RPMI8226 (cell line): ENCODE results near the gene ZNF594.
"Not testable (repeated sequence)": the region's sequence is repeated elsewhere in the genome, so short reads cannot be mapped to it uniquely, and the experiment has no call there.

Experiments
- DNase-seq: peaks from one replicate; pipeline ENCODE4 v3.0.0-alpha.2; 2015

Gene ZNF594

DNA sequence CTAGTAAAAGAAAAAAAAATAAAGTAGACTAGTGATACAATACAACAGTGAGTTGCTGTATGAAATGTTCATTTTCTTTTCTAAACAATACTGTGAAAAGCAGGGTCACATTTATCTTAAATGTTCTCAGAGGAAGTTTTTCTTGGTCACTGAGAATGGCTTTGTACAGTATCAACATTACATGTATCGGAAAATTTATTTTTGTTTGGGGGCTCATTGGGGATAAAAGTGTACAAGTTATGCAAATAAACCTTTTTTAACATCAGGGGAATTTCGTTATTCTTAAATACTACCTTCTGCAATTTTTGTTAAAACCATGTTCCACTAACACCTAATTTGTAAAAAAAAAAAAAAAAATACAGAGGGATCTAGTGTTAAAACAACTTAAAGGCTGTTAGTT is 8.7 kb upstream of the ZNF594 start:
- no peak for DNase-seq

DNA sequence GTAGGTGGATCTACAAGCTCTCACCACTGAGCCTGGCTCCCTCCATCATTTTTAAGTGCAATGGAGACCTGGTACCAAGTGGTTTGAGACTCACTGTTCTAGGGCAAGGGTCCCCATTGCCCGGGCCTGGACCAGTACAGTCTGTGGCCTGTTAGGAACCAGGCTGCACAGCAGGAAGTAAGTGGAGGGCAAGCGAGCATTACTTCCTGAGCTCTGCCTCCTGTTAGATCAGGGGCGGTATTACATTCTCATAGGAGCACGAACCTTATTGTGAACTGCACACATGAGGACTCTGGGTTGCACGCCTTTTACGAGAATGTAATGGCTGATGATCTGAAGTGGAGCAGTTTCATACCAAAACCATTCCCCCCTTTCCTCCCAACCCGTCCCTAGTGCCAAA is 6.8 kb upstream of the ZNF594 start:
- no peak for DNase-seq

DNA sequence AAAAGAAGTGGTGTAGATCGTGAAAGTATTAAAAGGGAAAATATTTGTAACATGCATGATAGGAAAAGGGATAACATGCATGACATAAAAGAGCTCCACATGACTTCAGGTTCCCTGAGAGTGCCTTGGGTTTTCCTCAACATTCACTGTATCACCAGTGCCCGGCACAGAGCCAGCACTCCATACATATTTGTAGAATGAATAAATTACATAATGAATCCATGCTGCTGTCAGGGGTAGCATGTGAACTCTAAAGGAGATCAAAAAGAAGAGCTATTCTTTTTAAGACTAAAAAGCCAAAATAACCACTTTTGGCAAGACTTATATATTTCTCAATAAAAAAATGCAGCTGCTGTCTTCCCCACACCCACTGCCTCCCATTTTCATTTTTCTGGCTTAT is 2.7 kb upstream of the ZNF594 start:
- DNase-seq, result no peak

DNA sequence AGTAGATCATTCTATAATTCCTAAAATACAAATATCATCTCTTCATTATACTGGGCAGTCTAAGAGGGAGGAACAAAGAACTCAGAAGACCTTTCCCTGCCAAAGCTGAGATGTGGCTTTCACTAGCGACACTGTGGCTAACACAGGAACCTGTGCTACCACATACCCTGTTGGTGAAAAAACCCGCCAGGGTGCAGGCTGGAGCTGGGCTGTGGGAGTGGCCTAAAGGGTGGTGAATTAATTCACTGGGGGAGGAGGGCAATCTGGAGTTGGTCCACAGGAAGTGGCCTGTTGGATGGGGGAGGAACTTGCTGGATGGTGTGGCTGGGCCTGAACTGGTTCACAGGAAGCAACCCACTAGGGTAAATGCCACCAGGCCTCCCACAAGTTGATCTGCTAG is 7.4 kb downstream of the ZNF594 start:
- no peak for DNase-seq

DNA sequence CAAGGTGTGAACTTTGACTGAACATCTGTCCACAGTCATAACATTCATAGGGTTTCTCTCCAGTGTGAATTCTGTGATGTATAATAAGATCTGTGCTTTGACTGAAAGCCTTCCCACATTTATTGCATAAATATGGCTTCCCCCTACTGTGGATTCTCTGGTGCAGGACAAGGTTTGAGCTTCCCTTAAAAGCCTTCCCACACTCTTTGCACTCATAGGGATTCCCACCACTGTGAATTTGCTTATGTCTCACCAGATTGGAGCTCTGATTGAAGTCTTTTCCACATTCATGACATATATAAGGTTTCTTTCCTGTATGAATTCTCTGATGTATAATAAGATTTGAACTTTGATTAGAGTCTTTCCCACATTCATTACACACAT is 8.3 kb downstream of the ZNF594 start:
- DNase-seq, result no peak

DNA sequence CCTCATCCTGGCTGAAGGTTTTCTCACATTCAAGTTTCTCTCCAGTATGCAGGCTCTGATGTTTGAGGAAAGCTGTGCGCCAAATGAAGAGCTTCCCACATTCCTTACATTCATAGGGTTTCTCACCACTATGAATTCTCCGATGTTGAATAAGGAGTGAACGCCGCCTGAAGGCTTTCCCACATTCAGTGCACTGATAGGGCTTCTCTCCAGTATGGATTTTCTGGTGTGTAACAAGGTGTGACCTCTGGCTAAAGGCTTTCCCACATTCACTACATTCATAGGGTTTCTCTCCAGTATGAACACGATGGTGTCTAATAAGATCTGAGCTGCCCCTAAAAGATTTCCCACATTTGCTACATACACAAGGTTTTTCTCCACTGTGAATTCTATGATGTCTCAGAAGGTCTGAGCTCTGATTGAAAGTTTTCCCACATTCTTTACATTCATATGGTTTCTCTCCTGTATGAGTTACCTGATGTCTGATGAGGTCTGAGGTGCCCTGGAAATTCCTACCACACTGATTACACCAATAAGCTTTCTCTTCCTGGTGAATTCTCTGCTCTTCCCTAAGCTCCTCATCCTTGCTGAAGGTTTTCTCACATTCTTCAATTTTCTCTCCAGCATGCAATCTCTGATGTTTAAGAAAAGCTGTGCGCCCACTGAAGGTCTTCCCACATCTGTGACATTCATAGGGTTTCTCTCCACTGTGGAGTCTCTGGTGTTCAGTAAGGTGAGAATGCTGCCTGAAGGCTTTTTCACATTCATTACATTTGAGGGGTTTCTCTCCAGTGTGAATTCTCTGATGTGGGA is 8.9 kb downstream of the ZNF594 start:
- DNase-seq, result no peak

DNA sequence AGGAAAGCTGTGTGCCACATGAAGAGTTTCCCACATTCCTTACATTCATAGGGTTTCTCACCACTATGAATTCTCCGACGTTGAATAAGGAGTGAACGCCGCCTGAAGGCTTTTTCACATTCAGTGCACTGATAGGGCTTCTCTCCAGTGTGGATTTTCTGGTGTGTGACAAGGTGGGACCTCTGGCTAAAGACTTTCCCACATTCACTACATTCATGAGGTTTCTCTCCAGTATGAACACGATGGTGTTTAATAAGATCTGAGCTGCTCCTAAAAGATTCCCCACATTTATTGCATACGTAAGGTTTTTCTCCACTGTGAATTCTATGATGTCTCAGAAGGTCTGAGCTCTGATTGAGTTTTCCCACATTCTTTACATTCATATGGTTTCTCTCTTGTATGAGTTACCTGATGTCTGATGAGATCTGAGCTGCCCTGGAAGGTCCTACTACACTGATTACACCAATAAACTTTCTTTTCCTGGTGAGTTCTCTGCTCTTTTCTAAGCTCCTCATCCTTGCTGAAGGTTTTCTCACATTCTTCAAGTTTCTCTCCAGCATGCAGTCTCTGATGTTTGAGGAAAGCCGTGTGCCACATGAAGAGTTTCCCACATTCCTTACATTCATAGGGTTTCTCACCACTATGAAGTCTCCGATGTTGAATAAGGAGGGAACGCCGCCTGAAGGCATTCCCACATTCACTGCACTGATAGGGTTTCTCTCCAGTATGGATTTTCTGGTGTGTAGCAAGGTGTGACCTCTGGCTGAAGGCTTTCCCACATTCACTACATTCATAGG is 10.0 kb downstream of the ZNF594 start:
- DNase-seq, result no peak

DNA sequence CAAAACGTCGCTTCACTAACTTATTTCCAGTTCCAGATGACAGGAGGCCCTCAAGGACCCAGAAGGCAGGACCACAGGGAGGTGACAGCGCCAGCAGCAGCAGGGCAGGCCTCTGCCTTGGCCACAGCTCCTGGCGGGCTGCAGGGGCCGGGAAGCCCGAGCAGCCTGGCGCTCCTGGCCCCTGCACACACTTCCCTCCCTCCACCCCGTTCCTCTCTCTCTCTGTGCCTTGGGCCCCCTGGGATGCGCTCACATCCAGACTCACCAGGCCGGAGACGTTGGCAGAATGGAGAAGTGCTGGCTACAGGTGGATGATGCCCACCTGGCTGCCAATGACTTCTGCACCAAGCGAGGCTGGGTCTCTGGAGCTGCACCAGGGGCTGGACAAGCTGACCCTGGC is 12.7 kb downstream of the ZNF594 start:
- no peak for DNase-seq

DNA sequence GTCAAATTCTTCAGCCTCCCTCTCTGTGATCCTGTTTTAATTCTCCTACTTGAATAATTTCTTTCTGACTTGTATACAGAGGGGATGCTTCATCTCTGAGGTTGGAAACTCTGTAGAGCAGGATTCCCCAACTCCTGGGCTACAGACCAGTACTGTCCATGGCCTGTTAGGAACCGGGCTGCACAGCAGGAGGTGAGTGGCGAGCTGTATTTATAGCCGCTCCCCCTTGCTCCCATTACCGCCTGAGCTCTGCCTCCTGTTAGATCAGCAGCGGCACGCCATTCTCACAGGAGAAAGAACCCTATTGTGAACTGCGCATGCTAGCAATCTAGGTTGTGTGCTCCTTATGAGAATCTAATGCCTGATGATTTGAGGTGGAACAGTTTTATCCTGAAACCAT is 16.6 kb downstream of the ZNF594 start:
- not testable (repeated sequence) for DNase-seq

DNA sequence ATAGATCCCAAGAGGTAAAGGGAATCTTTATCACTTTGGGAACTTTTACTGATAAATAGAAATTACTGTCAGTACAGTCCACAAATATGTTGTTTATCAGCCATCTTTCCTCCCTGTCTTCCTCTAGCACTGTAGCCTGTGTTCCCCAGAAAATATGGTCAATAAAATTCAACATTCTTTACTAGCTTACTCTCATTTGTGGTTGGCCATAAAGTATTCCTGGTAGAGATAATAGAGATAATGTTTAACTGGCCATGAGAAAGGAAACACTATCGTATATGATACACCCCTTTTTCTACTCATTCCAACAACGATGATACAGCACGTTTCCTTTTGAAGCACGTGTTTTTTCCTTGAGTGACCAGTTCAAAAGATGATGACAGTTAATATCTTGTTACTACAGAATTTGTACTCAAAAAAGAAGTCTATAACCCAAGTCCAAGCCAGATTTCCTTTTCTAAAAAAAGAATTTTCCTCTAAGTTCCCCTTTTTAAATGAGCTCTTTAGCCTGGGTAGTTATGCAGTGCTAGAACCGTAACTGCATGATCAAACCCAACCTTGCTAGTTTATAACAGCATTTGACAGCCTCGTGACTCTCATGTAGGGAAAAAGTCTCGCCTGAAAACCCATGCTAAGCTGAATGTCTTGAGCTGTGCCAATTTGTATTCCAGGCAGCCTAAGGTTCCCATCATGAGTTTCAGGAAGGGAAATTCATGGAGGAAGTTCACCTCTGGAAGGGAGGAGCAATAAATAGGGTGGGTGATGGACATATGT is 25.7 kb downstream of the ZNF594 start:
- not testable (repeated sequence) for DNase-seq

DNA sequence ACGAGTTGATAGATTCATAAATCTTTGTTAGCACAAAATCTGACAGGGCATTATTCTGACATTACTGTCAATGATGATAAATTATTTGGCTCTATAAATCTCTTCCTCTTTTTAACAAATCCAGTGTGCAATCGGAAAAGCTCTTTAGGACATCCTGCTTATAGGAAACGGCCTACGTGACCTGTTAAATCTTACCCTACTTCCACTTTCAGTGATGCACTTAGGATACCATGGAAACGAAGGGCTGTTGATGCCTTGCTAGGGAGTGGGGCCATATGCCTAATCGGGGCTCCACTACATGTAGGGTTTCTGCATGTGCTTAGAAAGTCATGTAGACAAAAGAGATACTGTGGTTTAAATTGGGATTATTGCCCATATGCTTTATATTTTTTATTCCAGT is 27.2 kb downstream of the ZNF594 start:
- DNase-seq, result no peak

DNA sequence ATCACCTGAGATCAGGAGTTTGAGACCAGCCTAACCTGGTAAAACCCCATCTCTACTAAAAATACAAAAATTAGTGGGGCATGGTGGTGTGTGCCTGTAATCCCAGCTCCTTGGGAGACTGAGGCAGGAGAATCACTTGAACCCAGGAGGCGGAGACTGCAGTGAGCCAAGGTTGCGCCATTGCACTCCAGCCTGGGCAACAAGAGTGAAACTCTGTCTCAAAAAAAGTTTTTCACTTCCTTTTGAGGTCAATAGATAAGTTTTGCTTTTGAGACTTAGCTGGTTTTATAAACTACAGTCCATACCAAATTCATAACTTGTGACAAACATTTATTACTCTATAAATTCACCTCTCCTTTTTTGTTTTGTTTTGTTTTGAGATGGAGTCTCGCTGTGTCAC is 29.9 kb downstream of the ZNF594 start:
- not testable (repeated sequence) for DNase-seq

DNA sequence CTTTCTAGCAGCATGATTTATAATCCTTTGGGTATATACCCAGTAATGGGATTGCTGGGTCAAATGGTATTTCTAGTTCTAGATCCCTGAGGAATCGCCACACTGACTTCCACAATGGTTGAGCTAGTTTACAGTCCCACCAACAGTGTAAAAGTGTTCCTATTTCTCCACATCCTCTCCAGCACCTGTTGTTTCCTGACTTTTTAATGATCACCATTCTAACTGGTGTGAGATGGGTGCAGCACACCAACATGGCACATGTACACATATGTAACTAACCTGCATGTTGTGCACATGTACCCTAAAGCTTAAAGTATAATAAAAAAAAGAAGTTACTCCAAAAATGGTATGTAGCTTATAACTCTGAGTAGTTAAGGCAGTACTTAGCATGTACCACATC is 31.0 kb downstream of the ZNF594 start:
- not testable (repeated sequence) for DNase-seq

DNA sequence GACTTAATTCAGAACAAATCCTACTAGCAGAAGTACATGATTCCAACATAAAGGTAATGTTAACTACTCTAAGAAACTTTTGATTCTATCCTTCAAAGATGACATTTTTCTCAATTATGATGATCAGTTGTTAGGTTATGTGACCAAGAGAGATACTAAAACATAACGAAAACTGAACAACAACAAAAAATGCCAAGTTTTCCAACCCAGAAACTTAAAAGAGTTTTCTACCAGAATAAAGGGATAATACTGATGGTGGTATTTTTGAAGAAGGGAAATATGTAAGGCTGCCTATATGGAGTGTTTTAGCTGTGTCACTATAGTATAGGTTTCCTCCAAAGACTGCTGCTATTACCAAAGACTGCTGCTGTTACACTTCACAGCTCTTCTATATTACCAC is 45.5 kb downstream of the ZNF594 start:
- not testable (repeated sequence) for DNase-seq

DNA sequence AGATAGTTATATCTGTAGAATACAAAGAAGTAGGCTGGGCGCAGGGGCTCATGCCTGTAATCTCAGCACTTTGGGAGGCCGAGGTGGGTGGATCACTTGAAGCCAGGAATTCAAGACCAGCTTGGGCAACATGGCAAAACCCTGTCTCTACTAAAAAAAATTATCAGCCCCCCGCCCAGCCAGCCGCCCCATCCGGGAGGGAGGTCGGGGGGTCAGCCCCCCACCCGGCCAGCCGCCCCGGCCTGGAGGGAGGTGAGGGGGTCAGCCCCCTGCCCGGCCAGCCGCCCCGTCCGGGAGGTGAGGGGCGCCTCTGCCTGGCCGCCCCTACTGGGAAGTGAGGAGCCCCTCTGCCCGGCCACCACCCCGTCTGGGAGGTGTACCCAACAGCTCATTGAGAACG is 48.8 kb downstream of the ZNF594 start:
- DNase-seq, result not testable (repeated sequence)

DNA sequence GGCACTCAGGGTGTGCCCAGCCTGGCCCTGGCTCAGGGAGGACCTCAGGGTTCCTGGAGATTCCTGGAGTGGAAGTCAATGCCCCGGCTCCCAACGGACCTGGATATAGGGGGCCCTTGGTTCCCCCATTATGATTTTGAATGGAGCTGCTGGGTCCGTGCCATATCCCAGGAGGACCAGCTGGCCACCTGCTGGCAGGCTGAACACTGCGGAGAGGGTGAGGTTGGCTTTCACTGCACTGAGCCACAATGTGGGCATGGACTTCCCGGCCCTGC is 52.3 kb downstream of the ZNF594 start:
- no peak for DNase-seq

DNA sequence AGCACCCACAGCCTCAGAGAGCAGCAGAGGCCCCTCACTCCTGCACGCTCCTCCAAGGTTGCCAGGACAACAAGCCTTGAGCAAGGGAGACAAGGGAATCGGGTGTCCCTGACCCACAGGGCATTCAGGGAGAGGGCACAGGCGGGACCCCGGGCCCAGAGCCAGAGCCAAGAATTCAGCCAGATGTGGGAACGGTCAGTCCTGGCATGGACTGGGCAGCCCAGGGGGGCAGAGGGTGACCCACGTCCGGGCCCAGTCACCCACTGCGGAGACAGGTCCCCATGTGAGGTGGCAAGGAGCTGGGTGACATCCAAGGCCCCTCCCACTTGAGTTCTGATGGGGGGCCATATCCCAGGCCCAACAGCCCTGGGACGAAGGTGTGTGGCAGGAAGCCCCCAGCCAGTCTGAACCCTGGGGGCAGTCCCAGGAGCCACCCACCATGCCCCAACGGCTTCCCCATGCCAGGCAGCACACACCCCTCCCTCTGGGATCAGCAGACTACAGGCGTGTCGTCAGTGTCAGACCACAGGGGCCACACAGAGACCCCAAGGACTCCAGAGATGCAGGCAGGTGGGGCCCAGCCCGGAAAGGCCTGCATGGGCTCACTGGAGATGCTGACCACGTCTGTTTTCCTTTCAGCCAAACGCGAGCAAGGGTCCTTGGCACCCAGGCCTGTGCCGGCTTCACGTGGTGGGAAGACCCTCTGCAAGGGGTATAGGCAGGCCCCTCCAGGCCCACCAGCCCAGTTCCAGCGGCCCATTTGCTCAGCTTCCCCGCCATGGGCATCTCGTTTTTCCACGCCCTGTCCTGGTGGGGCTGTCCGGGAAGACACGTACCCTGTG is 52.8 kb downstream of the ZNF594 start:
- DNase-seq, result no peak

DNA sequence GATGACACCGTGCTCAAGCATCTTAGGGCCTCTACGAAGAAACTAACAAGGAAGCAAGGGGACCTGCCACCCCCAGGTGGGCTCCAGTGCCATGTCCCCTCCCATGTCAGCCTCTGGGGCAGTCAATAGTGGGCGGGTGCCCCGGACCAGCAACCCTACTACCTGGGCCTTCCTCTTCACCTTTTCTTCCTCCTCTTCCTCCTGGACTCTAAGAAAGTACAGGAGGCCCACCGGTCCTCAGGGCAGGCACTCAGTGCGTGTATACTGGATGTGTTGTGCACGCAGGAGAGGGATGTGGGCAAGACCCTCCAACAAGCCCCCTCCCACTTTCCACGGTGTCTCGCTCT is 53.5 kb downstream of the ZNF594 start:
- DNase-seq, result not testable (repeated sequence)

DNA sequence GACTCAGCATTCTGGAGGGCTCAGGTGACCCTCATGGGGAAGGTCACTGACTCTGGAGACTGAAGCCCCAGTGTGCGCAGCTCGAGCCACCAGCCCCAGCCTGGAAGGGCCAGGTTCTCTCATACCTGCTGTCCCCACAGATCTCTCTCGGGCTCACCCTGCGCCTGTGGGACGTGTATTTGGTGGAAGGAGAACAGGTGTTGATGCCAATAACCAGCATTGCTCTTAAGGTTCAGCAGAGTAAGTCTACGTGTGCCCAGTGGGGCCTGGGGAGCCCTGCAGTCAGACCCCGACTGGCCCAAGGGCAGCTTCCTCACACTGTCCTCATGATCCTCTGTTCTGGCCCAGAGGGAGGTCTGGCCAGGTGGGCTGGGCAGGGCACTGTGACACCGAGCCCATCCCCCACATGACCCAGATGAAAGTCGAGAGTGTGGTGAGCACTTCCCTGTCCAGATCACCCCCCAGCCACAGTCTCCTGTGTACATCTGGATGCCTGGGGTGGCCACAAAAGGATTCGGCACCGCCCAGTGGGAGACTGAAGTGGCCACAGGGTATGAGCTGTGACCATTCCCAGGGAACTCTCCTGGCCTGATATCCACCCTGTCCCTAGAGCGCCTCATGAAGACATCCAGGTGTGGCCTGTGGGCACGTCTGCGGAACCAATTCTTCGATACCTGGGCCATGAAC is 54.0 kb downstream of the ZNF594 start:
- not testable (repeated sequence) for DNase-seq

DNA sequence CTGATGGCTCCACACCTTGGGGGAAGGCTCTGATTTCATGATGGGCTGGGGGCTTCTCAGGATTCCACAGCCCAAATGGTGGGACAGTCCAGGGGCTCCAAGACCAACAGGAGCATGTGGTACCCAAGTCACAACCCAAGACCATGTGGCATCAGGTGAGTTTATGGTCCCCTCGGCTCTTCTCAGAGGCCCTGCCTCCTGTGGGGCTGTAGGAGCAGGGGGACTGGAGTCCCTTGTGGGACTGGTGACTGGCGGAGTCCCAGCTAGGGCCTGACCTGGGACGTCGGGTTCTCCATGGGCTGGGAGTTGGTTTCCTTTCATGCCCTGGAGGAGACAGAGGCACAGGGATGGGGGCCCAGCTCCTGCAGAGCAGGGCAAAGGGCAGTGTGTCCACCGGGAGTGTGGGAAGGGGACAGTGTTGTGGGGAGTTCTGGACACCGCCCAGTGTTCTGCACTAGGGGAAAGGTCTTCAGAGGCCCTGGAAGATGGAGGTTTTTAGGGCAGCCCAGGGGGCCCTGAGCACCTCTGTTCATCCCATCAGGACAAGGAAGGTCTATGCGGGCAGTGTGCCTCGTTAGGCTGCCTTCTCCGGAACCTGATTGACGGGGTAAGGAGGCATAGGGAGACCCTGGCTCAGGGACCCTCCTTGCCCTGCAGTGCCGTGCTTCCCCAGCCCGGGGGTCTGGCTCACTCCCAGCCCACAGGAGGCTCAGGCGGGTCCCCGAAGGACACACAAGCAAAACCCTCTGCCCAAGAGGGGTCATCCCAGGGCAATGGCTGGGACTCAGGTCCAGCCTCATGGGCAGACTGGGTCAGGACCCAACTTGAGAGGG is 54.9 kb downstream of the ZNF594 start:
- DNase-seq, result not testable (repeated sequence)
